ENCODE data around the gene VAV2. TPM values are rescaled to one million over a fixed set of nuclear protein-coding genes. Genes with fewer than 3 reads are reported as not detected.

Gene VAV2
- total and polyA plus RNA-seq, 2 of the 4 experiments (the other 2 are of a cell fraction) = 10.8 to 13.4 TPM

DNA sequence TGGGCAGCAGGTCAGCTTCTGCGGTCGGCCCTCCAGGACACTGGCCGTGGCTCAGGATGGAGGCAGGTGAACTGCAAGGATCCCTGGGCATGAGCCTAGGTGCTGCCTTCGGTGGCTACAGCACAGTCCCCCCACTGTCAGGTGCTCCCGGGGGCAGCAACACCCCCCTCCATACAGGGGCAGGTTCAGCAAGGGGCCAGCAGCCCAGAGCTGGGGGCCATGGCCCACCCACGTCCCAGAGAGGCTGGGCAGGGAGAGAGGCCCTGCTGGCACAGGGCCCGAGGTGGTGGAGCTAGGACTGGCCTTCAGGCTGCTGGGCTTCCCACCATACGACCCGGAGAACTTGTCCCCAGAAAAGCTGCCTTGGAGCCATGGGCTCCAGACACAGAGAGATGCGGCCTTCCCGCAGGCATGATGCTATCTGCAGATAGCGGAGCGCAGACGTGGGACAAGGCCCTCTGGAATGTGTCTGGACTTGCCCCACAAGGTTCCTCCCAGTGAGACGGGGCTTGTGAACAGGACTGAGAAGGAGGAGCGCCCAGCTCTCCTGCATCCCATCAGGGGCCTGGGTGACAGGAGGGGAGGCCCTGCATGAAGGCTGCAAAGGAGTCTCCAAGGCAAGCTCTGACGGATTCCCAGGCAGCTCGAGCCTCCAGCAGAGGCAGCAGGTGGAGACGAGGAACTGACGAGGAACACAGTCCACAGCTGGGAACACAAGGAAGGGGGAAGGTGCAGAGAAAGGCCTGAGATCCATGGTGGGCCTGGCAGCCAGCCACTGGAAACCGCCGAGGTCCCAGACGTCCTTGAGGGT is 111.1 kb downstream of the VAV2 start:
- POLR2A ChIA-PET (ENCODE audit: unreplicated experiment) = no interaction called here
- intact Hi-C loops (cut with micrococcal nuclease) (no loop called here), in situ Hi-C loops (cut with MboI; ENCODE audit: low sequenced_read_pairs) (no loop called here), dilution Hi-C loops (cut with HindIII; ENCODE audit: low sequenced_read_pairs, unreplicated experiment) (no loop called here)
- no peak overlapping the region for H3K4me2 ChIP-seq (ENCODE audit: low read depth, low read length)
- H4K8ac ChIP-seq (ENCODE audit: low read depth in 2 of 2, low read length in 2 of 2) = peak overlapping the region; percentile 12 to 86; a peak in 2 of 4 replicates
- peak; percentile 44 for ATAC-seq (ENCODE audit: low read depth)
- peak overlapping the region; percentile 54 for H2BK120ac ChIP-seq (ENCODE audit: low read depth, low read length)
- no TSS peak for BruUV-seq (replicated peaks)
- peak overlapping the region; percentile 84 for H2BK5ac ChIP-seq (ENCODE audit: low read depth, low read length, poor library complexity, severe bottlenecking)
- DNase-seq = peak; percentile 29
- H3K14ac ChIP-seq (replicated peaks; ENCODE audit: low read depth, low read length) = peak overlapping the region; percentile 48
- H3K4me3 ChIP-seq (ENCODE audit: insufficient read depth, low read depth, low read length) = no peak overlapping the region
- peak overlapping the region; percentile 93 for H4K5ac ChIP-seq (ENCODE audit: low read depth, low read length)
- peak overlapping the region; percentile 69 for H4K91ac ChIP-seq (ENCODE audit: insufficient read depth, low read depth, low read length)
- peak overlapping the region; percentile 87 for H3K4ac ChIP-seq (ENCODE audit: low read depth, low read length)
- H3K4me1 ChIP-seq (ENCODE audit: control insufficient read depth, insufficient read depth, low read length) = peaks cover 7% of the 10 kb centered on the region
- H3K27me3 ChIP-seq (ENCODE audit: control insufficient read depth, insufficient read depth, low read length) = no peaks in the 10 kb centered on the region
- peak overlapping the region; percentile 51; the same call in 1 of the 2 replicates for H2BK20ac ChIP-seq (ENCODE audit: low read depth, low read length)
- H3K79me1 ChIP-seq (ENCODE audit: low read depth in 1 of 2, low read length in 2 of 2) = peaks cover 44 to 83% of the 10 kb centered on the region in 2 experiments
- WGBS, 2 experiments (ENCODE audit: extremely low coverage in 2 of 2, insufficient read length in 1 of 2) = 78% methylated on average over 10 of the region's 23 CpGs; no CpG with 5 or more reads in 1 of the 2 experiments
- peak overlapping the region; percentile 93; the same call in 1 of the 2 replicates for H2AK5ac ChIP-seq (ENCODE audit: low read depth, low read length)
- peak overlapping the region; percentile 63; the same call in 1 of the 2 replicates for H3K23ac ChIP-seq (ENCODE audit: low read depth, low read length)
- peak overlapping the region; percentile 52 for H2AFZ ChIP-seq (replicated peaks; ENCODE audit: low read length, poor library complexity)
- no peak overlapping the region for H3K56ac ChIP-seq (ENCODE audit: extremely low read depth, insufficient read depth, low read length)
- no peak for TF ChIP-seq RCOR1 (IDR thresholded peaks at IDR 0.05; ENCODE audit: insufficient replicate concordance, low read length)
- no peak for TF ChIP-seq NFE2L2 (IDR thresholded peaks at IDR 0.05; ENCODE audit: low read depth, low read length)
- peak overlapping the region; percentile 49; the same call in 1 of the 2 replicates for H3K27ac ChIP-seq (ENCODE audit: insufficient read depth, low read length)
- H2AK9ac ChIP-seq (replicated peaks; ENCODE audit: low read depth, low read length, poor library complexity) = peak overlapping the region; percentile 75
- H3K9ac ChIP-seq (ENCODE audit: low read depth, low read length) = no peak overlapping the region; the same call in 1 of the 2 replicates
- peaks cover 13% of the 10 kb centered on the region for H3K9me1 ChIP-seq (ENCODE audit: insufficient read depth, low read length)
- H2BK15ac ChIP-seq (ENCODE audit: low read depth, low read length) = no peak overlapping the region; the same call in 2 of the 3 replicates
- CTCF ChIA-PET = no interaction called here
- no peaks in the 10 kb centered on the region for H3K36me3 ChIP-seq (ENCODE audit: control insufficient read depth, insufficient read depth, low read length)
- peaks cover 26% of the 10 kb centered on the region for H4K20me1 ChIP-seq (ENCODE audit: insufficient read depth, low read length)
- H3K9me3 ChIP-seq (ENCODE audit: control insufficient read depth, insufficient read depth, low read length) = no peaks in the 10 kb centered on the region
- H3K18ac ChIP-seq (ENCODE audit: low read depth, low read length) = peak overlapping the region; percentile 75
